GM18498 (cell line): ENCODE measurements around the gene ATP2B2.

Experiments used
- ATAC-seq: cut with Tn5 transposase; IDR thresholded peaks from one replicate; pipeline ENCODE4 v1.9.1; 2021; ENCODE audit warnings: mild to moderate bottlenecking, moderate library complexity; ENCODE audit not compliant: unreplicated experiment

Gene ATP2B2

GRCh38 chr3:10286596-10287295 is 218.6 kb downstream of the ATP2B2 start:
- no peak for ATAC-seq

- no peak for ATAC-seq
Measured at GRCh38 chr3:10286133-10286524, 219.3 kb downstream of the ATP2B2 start.

- no peak for ATAC-seq
Measured at GRCh38 chr3:10285272-10286132, 219.9 kb downstream of the ATP2B2 start.

- no peak for ATAC-seq
Measured at GRCh38 chr3:10284496-10284895, 220.9 kb downstream of the ATP2B2 start.

GRCh38 chr3:10283638-10284037 is 221.7 kb downstream of the ATP2B2 start:
- ATAC-seq: no peak

- ATAC-seq: no peak
Measured at GRCh38 chr3:10281951-10282350, 223.4 kb downstream of the ATP2B2 start.

- no peak for ATAC-seq
Measured at GRCh38 chr3:10280571-10280970, 224.8 kb downstream of the ATP2B2 start.

GRCh38 chr3:10280177-10280529 is 225.2 kb downstream of the ATP2B2 start:
- ATAC-seq: no peak

GRCh38 chr3:10279384-10280176 is 225.8 kb downstream of the ATP2B2 start:
- no peak for ATAC-seq

GRCh38 chr3:10278501-10278900 is 226.9 kb downstream of the ATP2B2 start:
- ATAC-seq: no peak

- no peak for ATAC-seq
Measured at GRCh38 chr3:10277115-10277625, 228.2 kb downstream of the ATP2B2 start.

- ATAC-seq: no peak
Measured at GRCh38 chr3:10274601-10275000, 230.8 kb downstream of the ATP2B2 start.
